ENCODE measurements around the gene PAN3. TPM values are rescaled to one million over a fixed set of nuclear protein-coding genes. Genes with fewer than 3 reads are reported as not detected.

PAN3 gene
- total RNA-seq, 1 experiment from 2014 or later = 48.5 TPM

- H3K36me3 Mint-ChIP-seq (ENCODE audit: insufficient read depth in 1 of 3, low read depth in 3 of 3) = peaks cover 0 to 9% (median 8%) of the 10 kb centered on the region in 3 experiments; a peak in 2 of 7 replicates
- Histone ChIP-seq H3K23ac (ENCODE audit: insufficient read length, low read depth, low read length) (no peak overlapping the region), H4K91ac (ENCODE audit: insufficient read length, low read depth, low read length) (no peak overlapping the region), H2BK12ac (ENCODE audit: insufficient read length, low read depth, low read length) (no peak overlapping the region), H4K5ac (ENCODE audit: insufficient read length, low read depth, low read length) (no peak overlapping the region), H2BK20ac (ENCODE audit: low read depth, low read length, poor library complexity, severe bottlenecking) (no peak overlapping the region), H3K4ac (ENCODE audit: low read depth, low read length) (no peak overlapping the region), H3K56ac (ENCODE audit: insufficient read length, low read depth, low read length) (no peak overlapping the region), H3K9me3 (ENCODE audit: control insufficient read depth, low read depth, low read length) (no peaks in the 10 kb centered on the region), H4K20me1 (ENCODE audit: control insufficient read depth, insufficient read depth, insufficient read length) (no peaks in the 10 kb centered on the region), H3K27me3 (ENCODE audit: insufficient read depth, low read length) (no peaks in the 10 kb centered on the region), H2BK15ac (ENCODE audit: low read depth, low read length) (no peak overlapping the region), H3K4me1 (ENCODE audit: insufficient read depth, low read length) (peaks cover 2% of the 10 kb centered on the region; the same call in 1 of the 2 replicates), H3K79me1 (ENCODE audit: insufficient read depth, low read depth, low read length, poor library complexity, severe bottlenecking) (no peaks in the 10 kb centered on the region), H2BK5ac (ENCODE audit: insufficient read length, low read length) (no peak overlapping the region), H3K23me2 (ENCODE audit: insufficient read length, low read depth, low read length, poor library complexity, severe bottlenecking) (no peaks in the 10 kb centered on the region), H3K27ac (ENCODE audit: insufficient read length, low read depth, low read length) (no peak overlapping the region), H3K14ac (ENCODE audit: insufficient read depth, low read length) (no peak overlapping the region), H2AFZ (ENCODE audit: low read length) (no peak overlapping the region), H3K9ac (ENCODE audit: extremely low read depth, insufficient read length, low read length) (no peak overlapping the region), H4K8ac (replicated peaks; ENCODE audit: insufficient read length, low read depth, low read length) (no peak overlapping the region), H2AK5ac (ENCODE audit: insufficient read length, low read length) (no peak overlapping the region), H3T11ph (ENCODE audit: low read length) (no peak overlapping the region), H3K4me2 (ENCODE audit: insufficient read depth, insufficient read length, low read length) (no peak overlapping the region), H2BK120ac (ENCODE audit: low read depth, low read length, poor library complexity, severe bottlenecking) (no peak overlapping the region), H3K18ac (ENCODE audit: insufficient read length, low read depth, low read length) (no peak overlapping the region), H3K79me2 (ENCODE audit: insufficient read depth, low read length) (no peaks in the 10 kb centered on the region)
- no peaks in the 10 kb centered on the region for H3K27me3 Mint-ChIP-seq (ENCODE audit: low read depth)
- H3K9me3 Mint-ChIP-seq = no peaks in the 10 kb centered on the region
- no CpG with 5 or more reads among the region's 3 CpGs for WGBS (ENCODE audit: extremely low coverage, insufficient read length, low lambda C conversion rate)
- H3K4me1 Mint-ChIP-seq = peaks cover 50 to 75% of the 10 kb centered on the region in 2 experiments
- TF ChIP-seq, protein P1, sequence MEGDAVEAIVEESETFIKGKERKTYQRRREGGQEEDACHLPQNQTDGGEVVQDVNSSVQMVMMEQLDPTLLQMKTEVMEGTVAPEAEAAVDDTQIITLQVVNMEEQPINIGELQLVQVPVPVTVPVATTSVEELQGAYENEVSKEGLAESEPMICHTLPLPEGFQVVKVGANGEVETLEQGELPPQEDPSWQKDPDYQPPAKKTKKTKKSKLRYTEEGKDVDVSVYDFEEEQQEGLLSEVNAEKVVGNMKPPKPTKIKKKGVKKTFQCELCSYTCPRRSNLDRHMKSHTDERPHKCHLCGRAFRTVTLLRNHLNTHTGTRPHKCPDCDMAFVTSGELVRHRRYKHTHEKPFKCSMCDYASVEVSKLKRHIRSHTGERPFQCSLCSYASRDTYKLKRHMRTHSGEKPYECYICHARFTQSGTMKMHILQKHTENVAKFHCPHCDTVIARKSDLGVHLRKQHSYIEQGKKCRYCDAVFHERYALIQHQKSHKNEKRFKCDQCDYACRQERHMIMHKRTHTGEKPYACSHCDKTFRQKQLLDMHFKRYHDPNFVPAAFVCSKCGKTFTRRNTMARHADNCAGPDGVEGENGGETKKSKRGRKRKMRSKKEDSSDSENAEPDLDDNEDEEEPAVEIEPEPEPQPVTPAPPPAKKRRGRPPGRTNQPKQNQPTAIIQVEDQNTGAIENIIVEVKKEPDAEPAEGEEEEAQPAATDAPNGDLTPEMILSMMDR (conservative IDR thresholded peaks at IDR 0.05) = no peak
- DNase-seq = no peak
- H3K4me3 Mint-ChIP-seq = no peak overlapping the region
- H3K27ac Mint-ChIP-seq = no peak overlapping the region
Measured at GRCh38 chr13:28231642-28232041, 93.3 kb downstream of the PAN3 start.
